Hepatocyte (in vitro differentiated cells): ENCODE results near the gene PGGHG. TPM values are rescaled to one million over a fixed set of nuclear protein-coding genes. Genes with fewer than 3 reads are reported as not detected.

ENCODE experiments used
- DNase-seq: peaks from one replicate; pipeline ENCODE4 v3.0.0-alpha.2; 2016; ENCODE audit warnings: low spot score
- H2AFZ ChIP-seq: fragments of 200-600 bp; sonication (generic); 2 replicates; pipeline ENCODE4 v1.6.0; 2016; ENCODE audit warnings: antibody characterized with exemption, mild to moderate bottlenecking
- H3K27ac ChIP-seq: fragments of 200-600 bp; sonication (generic); 2 replicates; pipeline ENCODE4 v1.5.1; 2016; ENCODE audit warnings: mild to moderate bottlenecking
- H3K27me3 ChIP-seq: fragments of 200-600 bp; sonication (generic); 2 replicates; pipeline ENCODE4 v1.6.1; 2016
- H3K36me3 ChIP-seq: fragments of 200-600 bp; sonication (generic); replicated peaks from 2 replicates; pipeline ENCODE4 v1.5.1; 2016; ENCODE audit warnings: low read depth; ENCODE audit not compliant: insufficient read depth
- H3K4me1 ChIP-seq: fragments of 200-600 bp; sonication (generic); 2 replicates; pipeline ENCODE4 v1.5.1; 2016; ENCODE audit warnings: mild to moderate bottlenecking, moderate library complexity; ENCODE audit not compliant: insufficient read depth
- H3K4me2 ChIP-seq: fragments of 200-600 bp; sonication (generic); 2 replicates; pipeline ENCODE4 v1.6.0; 2016
- H3K4me3 ChIP-seq: fragments of 200-600 bp; sonication (generic); 2 replicates; pipeline ENCODE4 v1.5.1; 2016; ENCODE audit warnings: mild to moderate bottlenecking
- H3K79me2 ChIP-seq: fragments of 200-600 bp; sonication (generic); 2 replicates; pipeline ENCODE4 v1.6.0; 2017; ENCODE audit warnings: mild to moderate bottlenecking
- H3K9me2 ChIP-seq: fragments of 200-600 bp; sonication (generic); replicated peaks from 2 replicates; pipeline ENCODE4 v1.6.0; 2017; ENCODE audit warnings: mild to moderate bottlenecking; ENCODE audit not compliant: insufficient read depth
- H3K9me3 ChIP-seq: fragments of 200-600 bp; sonication (generic); 2 replicates; pipeline ENCODE4 v1.5.1; 2016; ENCODE audit warnings: low read depth, mild to moderate bottlenecking
- H4K20me1 ChIP-seq: fragments of 200-600 bp; sonication (generic); 2 replicates; pipeline ENCODE4 v1.6.0; 2016; ENCODE audit warnings: mild to moderate bottlenecking; ENCODE audit not compliant: insufficient read depth, poor library complexity, severe bottlenecking
- EZH2 ChIP-seq: fragments of 200-600 bp; sonication (generic); IDR thresholded peaks from 2 replicates; pipeline ENCODE4 v1.6.1; 2016; ENCODE audit warnings: antibody characterized with exemption, mild to moderate bottlenecking, borderline replicate concordance
- EZH2phosphoT487 ChIP-seq: fragments of 200-600 bp; sonication (generic); IDR thresholded peaks from one replicate; pipeline ENCODE4 v1.6.1; 2018; ENCODE audit warnings: antibody characterized with exemption, mild to moderate bottlenecking, low read depth, moderate library complexity; ENCODE audit not compliant: unreplicated experiment, severe bottlenecking
- WGBS: methylation state at CpG from one replicate; pipeline ENCODE4 v1.1.6; 2016; ENCODE audit warnings: low lambda C conversion rate; ENCODE audit errors: missing lambda C conversion rate; 5-methylcytosine and 5-hydroxymethylcytosine counted together
- polyA plus RNA-seq: library from polyadenylated mRNA; unstranded; fragments of >200 nt; fragmentation: Nextera tagmentation; extraction: Ambion mirVana; gene quantifications from 2 replicates; pipeline ENCODE4 v1.2.1, GENCODE V29; 2016
- total RNA-seq: library from RNA; depleted of rRNA; stranded (reverse); fragments of >200 nt; gene quantifications from 2 replicates; pipeline ENCODE4 v1.2.3, GENCODE V29; 2014
- TF ChIP-seq, protein P1 (sequence below): fragments of 200-600 bp; sonication (generic); IDR thresholded peaks from 2 replicates; pipeline ENCODE4 v1.5.1; 2016; ENCODE audit warnings: antibody characterized with exemption, mild to moderate bottlenecking; ENCODE audit not compliant: poor library complexity

PGGHG gene
- total and polyA plus RNA-seq, 2 experiments from 2014 or later = 19.2 to 27.9 TPM

DNA sequence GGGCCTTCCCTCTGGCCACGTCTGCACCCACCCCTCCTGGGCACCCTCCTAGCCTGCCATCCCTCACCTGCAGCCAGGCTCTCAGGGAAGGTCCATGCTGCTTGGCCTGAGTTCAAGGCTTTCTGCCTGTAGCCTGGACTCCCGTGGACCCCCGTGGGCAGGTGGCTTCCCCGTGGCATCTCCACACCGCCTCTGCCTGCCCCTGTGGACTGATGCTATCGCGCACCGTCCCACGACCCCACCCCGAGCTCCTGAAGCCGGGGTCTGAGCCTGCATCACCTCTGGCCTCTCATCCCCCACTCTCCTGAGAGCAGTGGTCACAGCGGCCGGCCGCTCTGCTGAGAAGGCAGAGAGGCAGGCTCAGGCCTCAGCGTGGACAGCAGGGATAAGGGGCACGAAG, 5.9 kb downstream of the PGGHG start:
- H3K9me2 ChIP-seq = no peaks in the 10 kb centered on the region
- H3K4me3 ChIP-seq = no peak overlapping the region
- H3K36me3 ChIP-seq = no peaks in the 10 kb centered on the region
- no peaks in the 10 kb centered on the region for H3K9me3 ChIP-seq
- no peaks in the 10 kb centered on the region for H4K20me1 ChIP-seq
- peaks cover 8% of the 10 kb centered on the region for H3K4me1 ChIP-seq
- H3K79me2 ChIP-seq = no peaks in the 10 kb centered on the region
- DNase-seq = no peak
- no peaks in the 10 kb centered on the region for H3K27me3 ChIP-seq
- TF ChIP-seq, protein P1, sequence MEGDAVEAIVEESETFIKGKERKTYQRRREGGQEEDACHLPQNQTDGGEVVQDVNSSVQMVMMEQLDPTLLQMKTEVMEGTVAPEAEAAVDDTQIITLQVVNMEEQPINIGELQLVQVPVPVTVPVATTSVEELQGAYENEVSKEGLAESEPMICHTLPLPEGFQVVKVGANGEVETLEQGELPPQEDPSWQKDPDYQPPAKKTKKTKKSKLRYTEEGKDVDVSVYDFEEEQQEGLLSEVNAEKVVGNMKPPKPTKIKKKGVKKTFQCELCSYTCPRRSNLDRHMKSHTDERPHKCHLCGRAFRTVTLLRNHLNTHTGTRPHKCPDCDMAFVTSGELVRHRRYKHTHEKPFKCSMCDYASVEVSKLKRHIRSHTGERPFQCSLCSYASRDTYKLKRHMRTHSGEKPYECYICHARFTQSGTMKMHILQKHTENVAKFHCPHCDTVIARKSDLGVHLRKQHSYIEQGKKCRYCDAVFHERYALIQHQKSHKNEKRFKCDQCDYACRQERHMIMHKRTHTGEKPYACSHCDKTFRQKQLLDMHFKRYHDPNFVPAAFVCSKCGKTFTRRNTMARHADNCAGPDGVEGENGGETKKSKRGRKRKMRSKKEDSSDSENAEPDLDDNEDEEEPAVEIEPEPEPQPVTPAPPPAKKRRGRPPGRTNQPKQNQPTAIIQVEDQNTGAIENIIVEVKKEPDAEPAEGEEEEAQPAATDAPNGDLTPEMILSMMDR = no peak
- TF ChIP-seq EZH2 (no peak), EZH2phosphoT487 (no peak)
- no peak overlapping the region for H2AFZ ChIP-seq
- H3K27ac ChIP-seq = no peak overlapping the region
- WGBS = 93% methylated on average over 12 of the region's 16 CpGs
- H3K4me2 ChIP-seq = no peak overlapping the region

DNA sequence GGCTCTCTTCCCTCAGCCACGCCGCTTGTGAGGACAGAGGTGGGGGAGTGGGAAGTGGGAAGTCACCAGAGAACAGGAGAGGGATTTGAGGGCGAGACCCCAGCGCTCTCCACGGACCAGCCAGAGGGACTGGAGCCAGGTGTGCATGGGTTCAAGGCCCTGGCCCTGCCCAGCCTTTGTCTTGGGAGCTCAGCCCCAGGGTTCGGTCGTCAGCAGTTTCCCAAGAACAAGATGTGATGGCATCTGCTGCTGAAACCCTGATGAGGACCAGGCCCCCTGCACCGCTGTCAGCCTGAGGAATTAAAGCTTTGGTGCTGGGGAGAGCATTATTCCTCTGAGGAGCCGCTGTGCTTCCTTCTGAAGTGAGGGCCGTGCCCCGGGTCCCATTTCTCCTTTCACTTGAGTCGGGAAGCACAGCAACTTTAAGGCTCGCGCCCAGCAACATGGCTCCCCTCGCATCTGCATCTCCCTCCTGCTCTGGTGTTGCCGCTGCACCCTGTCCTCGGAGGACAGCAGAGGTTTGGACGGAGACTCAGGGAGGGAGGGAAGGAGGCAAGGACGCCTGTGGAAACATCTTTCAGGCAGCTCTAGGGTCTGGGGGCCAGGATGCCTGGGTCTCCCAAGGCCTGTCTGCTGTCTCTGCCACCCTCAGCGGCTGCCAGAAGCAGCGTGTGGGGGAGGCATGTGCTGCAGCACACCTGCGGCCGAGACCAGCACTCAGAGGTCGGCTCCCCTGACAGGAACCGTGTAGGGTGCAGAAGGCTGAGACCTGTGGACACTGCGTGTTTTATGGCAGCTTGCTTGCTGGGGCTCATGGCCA, 6.6 kb downstream of the PGGHG start:
- Histone ChIP-seq H3K4me1 (peaks cover 4% of the 10 kb centered on the region), H3K27me3 (no peaks in the 10 kb centered on the region), H3K9me3 (no peaks in the 10 kb centered on the region), H3K4me2 (no peak overlapping the region), H3K27ac (no peak overlapping the region), H3K79me2 (no peaks in the 10 kb centered on the region), H3K36me3 (no peaks in the 10 kb centered on the region), H2AFZ (no peak overlapping the region), H3K9me2 (no peaks in the 10 kb centered on the region), H4K20me1 (no peaks in the 10 kb centered on the region), H3K4me3 (no peak overlapping the region)
- no peak for DNase-seq
- no peak for TF ChIP-seq EZH2
- TF ChIP-seq, protein P1 = no peak
- TF ChIP-seq EZH2phosphoT487 = no peak
- WGBS = 79% methylated on average over 26 of the region's 26 CpGs

DNA sequence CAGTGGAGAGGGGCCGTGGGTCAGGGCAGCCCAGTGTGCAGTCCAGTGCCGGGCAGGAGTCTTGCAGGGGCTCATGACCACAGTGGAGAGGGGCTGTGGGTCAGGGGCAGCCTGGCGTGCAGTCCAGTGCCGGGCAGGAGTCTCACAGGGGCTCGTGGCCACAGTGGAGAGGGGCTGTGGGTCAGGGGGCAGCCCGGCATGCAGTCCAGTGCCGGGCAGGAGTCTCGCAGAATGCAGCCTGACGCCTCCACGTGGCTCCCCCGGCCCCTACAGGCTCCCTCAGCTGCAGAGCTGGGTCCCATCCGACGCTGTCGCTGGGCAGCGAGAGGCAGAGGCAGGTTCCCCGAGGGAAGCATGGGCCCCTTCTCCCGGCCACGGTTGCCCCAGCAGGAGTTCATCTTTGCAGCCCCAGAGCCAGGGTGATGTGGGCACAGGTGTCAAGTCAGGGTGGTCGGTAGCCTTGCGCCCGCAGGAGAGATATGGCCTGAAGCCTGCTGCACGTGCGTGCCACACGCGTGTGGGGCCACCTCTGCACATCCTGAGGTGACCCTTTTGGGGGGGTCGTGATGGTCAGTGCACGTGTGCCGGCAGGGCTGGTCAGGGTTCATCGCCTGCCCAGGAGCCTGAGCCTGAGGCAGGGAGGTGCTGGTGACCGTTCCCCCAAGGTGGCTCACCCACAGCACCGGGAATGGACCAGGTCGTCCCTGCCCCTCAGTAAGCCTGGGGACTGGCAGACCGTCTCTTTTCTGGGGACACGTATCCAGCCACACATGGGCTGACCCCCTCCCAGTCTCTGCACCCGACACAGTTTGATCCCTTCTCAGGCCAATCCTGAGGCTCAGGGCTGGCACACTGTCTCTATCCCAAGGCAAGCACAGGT, 7.5 kb downstream of the PGGHG start:
- WGBS = 93% methylated on average over 35 of the region's 35 CpGs
- no peak for DNase-seq
- H3K9me2 ChIP-seq = no peaks in the 10 kb centered on the region
- no peaks in the 10 kb centered on the region for H4K20me1 ChIP-seq
- H3K4me1 ChIP-seq = peaks cover 3% of the 10 kb centered on the region
- TF ChIP-seq, protein P1 = no peak
- no peak for TF ChIP-seq EZH2
- no peak for TF ChIP-seq EZH2phosphoT487
- no peak overlapping the region for H3K4me2 ChIP-seq
- no peaks in the 10 kb centered on the region for H3K27me3 ChIP-seq
- no peak overlapping the region for H3K4me3 ChIP-seq
- no peak overlapping the region for H3K27ac ChIP-seq
- no peaks in the 10 kb centered on the region for H3K36me3 ChIP-seq
- H3K9me3 ChIP-seq = no peaks in the 10 kb centered on the region
- no peak overlapping the region for H2AFZ ChIP-seq
- no peaks in the 10 kb centered on the region for H3K79me2 ChIP-seq
